Effector CD8-positive, alpha-beta T cell (primary cell): ENCODE results near the gene SH3GLB2.
"Not testable (repeated sequence)": the region's sequence is repeated elsewhere in the genome, so short reads cannot be mapped to it uniquely, and the experiment has no call there.

Source experiments
- DNase-seq: peaks from one replicate; lab custom pipeline; 2025; lab: John Stamatoyannopoulos, UW

The SH3GLB2 gene

GRCh38 chr9:128999581-129000206 lies 28.4 kb downstream of the SH3GLB2 start:
- DNase-seq: no peak

DNA sequence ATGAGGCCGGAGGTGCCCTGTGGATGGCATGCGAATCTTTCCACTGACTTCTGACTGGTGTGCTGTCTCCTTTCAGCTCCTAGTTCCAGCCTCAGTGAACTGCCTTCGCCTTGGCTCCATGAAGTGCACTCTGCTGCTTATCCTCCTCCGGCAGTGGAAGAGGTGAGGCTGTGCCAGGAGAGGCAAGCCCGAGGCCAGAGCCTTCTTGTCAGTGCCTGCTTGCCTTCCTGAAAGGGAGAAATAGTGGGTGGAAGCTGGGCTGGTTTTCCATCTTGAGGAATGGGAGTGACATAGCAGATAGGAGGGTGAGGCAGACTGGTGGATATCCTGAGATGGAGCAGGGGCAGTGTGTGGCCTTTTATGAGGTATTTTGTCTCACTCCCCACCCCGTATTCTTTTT lies 29.7 kb downstream of the SH3GLB2 start:
- DNase-seq: no peak

DNA sequence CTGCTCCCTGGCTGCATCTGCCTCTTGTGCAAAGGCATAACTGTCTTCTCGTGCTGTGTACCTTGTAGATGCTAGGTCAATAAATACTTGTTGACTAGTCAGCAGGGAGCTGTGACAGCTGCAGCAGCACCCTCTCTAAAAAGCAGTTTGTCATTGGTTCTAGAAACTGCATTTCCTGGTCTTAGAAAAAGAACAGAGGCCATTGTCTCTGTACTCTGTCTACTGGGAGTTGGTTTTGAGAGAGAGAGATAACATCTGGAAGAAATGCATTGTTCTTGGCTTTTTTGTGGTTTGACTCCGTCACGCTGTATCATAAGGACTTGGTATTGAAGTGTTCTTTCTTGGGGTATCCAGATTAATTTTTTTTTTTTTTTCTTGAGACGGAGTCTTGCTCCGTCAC lies 32.3 kb downstream of the SH3GLB2 start:
- DNase-seq: no peak

DNA sequence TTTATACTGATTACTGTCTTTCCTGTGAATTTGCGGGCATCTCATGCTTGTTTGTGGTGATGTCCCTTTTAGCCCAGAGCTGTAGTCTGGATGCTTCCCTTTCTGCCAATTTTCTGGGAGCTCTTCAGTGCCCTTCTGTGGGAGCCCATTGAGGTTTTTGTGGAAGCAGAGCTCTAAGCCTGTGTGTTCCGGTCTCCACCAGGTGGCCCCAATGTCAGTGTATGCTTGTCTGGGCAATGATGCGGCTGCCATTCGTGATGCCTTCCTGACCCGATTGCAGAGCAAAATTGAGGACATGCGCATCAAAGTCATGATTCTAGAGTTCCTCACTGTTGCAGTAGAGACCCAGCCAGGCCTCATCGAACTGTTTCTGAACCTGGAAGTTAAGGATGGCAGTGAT lies 35.1 kb downstream of the SH3GLB2 start:
- DNase-seq: no peak

DNA sequence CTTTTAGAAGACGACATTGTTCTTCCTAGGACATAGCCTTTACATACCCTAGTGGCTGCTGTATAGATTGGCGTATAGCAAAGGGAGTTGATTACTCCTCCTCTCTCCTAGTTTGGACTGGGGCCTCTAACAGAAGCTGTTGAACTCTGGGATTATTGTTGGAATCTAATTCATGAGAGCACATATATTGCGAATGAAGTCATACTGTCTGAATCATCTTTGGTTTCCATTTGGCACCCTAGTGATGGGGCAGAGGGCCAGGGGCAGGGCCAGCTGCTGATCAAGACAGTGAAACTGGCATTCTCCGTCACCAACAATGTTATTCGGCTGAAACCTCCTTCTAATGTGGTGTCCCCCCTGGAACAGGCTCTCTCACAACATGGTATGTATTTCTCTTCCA lies 40.3 kb downstream of the SH3GLB2 start:
- no peak for DNase-seq

- DNase-seq: no peak
These were observed 41.5 kb downstream of the SH3GLB2 start for GRCh38 chr9:128986671-128987070.

GRCh38 chr9:128983536-128983935 lies 44.6 kb downstream of the SH3GLB2 start:
- DNase-seq: no peak

- no peak for DNase-seq
These were observed 49.0 kb downstream of the SH3GLB2 start for GRCh38 chr9:128979111-128979510.

DNA sequence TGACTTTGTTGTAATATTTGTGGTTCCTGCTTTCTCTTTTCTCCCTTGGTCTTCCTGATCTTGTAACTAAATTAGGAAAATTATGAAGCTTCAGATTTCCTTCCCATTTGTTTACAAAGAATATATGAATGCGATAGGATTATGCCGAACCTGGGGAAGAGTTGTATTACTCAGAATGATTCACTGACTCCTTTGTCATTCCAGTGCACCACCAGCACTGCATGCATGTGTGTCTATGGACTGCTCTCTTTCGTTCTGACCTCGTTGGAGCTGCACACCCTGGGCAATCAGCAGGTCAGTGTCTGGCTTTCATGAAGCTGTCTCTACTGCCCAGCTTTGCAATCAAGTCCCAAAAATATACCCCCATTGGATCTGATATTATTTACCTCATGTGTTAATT lies 55.2 kb downstream of the SH3GLB2 start:
- no peak for DNase-seq

- DNase-seq: no peak
These were observed 58.6 kb downstream of the SH3GLB2 start for GRCh38 chr9:128969491-128969890.

- DNase-seq: not testable (repeated sequence)
These were observed 66.7 kb downstream of the SH3GLB2 start for GRCh38 chr9:128961403-128961802.
